SIG-M5 (cell line): ENCODE measurements around the gene WNT8B.

Experiments
- DNase-seq: peaks from one replicate; lab custom pipeline; 2025; lab: John Stamatoyannopoulos, UW

The WNT8B gene, protein sequence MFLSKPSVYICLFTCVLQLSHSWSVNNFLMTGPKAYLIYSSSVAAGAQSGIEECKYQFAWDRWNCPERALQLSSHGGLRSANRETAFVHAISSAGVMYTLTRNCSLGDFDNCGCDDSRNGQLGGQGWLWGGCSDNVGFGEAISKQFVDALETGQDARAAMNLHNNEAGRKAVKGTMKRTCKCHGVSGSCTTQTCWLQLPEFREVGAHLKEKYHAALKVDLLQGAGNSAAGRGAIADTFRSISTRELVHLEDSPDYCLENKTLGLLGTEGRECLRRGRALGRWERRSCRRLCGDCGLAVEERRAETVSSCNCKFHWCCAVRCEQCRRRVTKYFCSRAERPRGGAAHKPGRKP

DNA sequence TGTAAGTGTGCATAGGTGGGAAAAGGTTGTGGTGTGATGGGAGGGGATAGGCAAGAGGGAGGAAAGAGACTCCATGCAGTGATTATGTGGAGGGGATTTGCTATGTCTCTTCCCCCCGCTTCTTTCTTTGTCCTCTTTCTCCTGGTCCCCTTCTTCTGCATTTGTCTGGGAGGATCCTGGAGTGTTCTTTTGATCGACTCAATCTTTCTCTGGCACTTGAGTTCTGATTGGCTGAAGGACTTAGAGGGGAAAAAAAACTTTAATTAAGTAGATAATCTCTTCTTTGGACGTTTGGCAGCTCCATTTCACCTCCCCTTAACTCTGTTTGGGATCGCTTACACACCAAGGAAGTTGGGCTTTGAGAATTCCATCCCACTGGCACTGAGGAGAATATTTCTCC is at the start of gene WNT8B:
Gene WNT8B (plus strand): TSS at position 301 of the 400 bp plus-strand sequence. CDS start 160 bp downstream, outside the sequence.
- DNase-seq = no peak

DNA sequence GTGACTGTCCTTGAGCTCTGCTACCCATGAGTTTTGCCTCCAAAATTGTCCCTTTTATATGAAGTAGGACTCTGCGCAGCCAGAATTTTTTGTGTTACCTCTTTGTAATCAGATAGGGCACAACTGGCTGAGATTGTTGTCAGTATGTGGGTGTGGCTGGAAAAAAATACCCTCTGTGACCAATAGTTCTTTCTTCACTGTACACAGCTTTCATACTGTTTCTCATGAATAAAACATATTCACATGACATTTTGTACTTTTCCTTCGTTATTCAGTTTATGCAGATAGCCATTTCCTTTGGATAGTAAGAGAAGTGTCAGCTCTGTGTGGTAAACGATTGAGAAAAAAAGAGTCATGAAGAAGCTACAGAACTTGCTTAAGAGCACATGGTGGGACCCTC is 49.6 kb upstream of the WNT8B start:
- DNase-seq = no peak

DNA sequence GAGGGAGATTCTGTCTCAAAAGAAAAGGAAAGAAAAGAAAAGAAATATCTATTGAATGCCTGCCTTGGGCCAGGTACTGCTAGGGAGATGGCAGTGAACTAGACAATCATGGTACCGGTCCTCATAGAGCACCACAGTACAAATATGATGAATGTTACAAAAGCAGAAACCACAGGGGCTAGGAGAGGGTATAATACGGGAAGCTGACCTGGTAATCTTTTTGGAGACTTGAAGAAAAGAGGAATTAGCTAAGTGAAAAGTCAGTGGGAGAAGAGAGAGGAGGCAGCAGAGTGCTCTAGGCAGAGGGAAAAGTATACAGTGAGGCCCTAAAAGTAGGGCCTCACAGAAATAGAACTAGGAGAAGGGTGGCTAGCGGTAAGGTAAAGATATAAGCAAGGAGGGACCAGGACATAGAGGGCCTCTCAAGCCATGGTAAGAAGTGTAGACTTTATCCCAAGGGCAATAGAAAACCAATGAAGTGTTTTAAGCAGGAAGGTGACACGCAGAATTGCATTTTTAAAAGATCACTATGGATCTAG is 42.8 kb upstream of the WNT8B start:
- no peak for DNase-seq

DNA sequence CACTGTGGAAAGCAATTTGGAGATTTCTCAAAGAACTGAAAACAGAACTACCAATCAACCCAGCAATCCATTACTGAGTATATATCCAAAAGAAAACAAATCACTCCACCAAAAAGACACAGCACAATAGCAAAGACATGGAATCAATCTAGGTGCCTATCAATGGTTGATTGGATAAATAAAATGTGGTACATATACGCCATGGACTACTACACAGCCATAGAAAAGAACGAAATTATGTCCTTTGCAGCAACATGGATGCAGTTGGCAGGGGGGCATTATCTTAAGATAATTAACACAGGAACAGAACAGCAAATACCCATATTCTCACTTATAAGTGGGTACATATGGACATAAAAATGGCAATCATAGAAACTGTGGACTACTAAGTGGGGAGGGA is 35.4 kb upstream of the WNT8B start:
- no peak for DNase-seq

DNA sequence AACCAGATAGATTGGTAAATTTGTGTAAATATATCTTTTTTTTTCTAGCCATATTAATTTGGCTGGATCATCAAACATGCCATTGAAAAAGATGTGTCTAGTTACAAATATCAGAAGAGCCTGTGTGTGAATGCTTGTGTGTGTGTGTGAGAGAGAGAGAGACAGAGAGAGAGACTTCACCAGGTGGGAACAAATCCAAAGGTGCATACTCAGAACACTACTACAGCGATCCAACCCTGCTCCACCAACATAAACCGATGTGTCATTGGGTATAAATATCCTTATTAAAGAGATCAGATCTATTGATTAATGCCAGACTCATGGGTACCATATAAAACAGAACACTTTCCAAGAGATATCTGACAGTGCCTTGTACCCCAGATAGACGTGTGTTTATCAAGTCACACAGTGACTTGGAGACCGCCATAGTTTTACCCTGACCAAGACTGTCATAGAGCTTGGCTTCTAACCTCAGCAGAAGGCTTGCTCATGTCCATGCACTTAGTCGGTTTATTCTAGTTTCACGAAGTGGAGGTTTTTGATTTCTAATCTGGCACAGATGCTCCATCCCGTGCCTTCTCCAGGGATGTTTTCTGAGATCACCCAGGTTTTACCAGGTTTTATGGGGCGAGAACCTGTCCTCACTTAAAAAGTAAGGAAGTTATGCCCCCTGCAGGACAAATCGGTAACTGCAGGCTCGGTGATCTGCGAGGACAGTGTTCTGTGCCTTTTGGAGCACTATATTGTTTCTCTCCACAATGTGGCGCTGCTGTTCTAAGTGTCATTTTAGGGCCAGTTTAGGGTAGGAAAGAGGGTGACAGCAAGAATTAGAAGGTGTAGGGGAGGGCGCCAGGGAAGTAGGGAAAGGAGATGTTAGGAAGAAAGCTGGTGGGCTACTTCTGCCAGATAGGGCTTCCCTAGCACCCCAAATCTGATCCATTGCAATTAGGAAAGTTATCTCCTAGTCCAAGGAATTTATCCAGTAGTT is 29.3 kb upstream of the WNT8B start:
- peak; percentile 36 for DNase-seq

DNA sequence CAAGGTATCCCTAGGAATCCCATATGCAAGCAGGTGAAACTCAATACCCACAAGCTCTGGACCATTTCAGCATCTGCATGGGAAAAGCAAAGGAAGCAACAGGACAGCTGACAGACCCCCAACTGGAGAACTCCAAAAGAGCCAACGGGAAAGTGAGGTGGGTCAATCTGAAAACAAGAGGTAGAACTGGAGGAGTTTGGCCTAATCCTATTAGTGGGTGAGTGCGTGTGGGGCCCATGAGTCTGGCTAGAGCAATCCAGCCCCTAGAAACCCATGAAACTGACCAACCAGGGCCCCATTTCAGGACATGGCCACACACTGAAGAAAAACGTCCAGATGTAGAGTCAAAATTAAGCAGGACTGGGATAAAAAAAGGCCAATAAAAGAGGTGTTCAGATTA is 26.6 kb upstream of the WNT8B start:
- no peak for DNase-seq

DNA sequence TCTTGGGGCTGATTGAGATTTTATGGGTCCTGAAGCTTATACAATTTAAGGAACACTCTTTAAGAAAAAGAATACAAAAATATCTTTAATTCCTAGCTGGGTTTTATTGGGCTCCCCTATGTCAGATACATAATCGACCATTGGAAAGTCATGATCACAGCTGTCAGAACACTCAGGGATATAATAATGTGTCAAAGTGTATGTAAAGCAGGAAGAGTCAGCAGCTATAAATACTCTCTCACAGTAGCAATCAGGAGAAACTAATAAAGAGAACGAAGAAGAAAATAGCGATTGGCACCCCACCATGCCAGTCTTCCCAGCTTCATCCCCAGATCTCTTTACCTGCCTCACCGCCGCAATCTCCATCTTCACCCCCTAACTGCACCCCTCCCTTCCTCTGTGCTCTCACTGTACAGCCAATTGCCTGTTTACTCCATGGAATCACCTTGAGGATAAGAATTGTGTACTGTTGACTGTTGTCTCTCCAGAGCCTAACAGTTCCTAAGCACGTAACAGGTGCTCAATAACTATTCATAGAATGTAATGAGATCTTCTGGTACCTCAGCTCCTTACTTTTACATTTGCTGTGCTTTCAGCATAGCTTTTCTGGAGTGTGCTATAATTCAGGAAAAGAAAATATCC is 24.0 kb upstream of the WNT8B start:
- DNase-seq = no peak

DNA sequence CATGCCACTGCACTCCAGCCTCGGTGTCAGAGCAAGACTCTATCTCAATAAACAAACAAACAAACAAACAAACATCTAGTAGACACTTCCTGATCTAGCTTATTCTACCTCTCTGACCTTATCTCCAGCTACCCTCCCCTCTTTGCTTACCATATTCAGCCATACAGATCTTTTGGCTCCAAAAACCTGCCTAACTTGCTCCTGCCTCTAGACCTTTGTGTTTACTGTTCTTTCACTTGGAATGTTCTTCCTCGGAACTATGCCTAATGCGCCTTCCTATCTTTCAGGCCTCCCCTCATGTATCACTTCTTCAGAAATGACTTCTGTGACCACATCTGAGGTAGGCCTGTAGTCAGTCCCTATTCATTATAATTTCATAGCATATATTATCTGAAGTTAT is 20.3 kb upstream of the WNT8B start:
- DNase-seq = no peak

DNA sequence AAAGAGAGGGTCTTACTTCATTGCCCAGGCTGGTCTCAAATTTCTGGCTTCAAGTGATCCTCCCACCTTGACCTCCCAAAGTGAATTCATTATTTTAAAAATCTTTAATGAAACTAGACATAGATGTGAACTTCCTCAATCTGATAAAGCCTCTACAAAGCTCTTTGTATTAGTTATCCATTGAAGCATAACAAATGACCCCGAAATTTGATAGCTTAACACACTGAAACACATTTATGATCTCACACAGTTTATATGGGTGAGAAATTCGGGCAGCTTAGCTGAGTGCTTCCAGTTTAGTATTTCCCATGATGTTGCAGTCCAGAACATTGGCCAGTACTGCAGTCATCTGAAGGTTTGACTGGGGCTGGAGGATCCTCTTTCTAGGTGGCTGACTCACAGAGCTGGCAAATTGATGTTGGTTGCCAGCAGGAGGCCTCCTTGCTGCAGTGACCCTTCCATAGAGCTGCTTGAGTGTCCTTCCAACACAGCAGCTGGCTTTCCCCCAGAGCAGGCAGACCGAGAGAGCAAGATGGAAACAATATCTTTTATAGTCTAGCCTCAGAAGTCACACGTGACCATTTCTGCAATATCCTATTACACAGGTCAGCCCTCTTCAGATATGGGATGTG is 16.6 kb upstream of the WNT8B start:
- DNase-seq = no peak

DNA sequence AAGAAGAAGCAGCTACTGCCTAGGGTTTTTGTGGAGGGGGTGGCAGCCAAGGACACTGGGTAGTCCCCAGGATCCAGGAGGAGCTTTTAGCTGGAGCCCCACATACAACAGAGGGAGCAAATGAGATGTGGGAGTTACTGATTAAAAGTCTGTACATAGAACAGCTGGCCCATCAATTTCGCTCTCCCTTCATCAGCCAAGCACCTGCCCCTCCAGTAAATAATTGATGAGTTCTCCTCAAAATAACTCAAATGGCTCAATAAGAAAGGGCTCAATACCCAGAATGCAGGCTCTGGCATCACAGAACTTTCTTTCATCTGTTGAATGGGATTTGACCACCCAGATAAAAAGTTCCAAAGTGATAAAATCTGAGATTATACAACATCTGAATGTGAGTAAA is 15.1 kb upstream of the WNT8B start:
- DNase-seq = no peak

DNA sequence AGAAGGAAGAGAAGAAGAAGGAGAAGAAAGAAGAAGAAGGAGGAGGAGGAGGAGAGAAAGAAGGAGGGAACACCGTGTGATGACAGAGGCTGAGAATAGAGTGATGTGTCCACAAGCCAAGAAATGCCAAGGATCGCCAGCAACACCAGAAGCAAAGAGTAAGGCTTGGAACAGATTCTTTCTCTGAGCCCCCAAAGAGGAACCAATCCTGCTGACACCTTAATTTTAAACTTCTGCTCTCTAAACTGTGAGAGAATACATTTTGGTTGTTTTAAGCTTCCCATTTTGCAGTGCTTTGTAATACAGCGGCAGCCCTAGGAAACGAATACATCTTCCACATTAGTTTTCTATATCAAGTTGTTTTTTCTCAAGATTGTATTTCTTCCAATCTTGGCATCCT is 13.9 kb upstream of the WNT8B start:
- no peak for DNase-seq

DNA sequence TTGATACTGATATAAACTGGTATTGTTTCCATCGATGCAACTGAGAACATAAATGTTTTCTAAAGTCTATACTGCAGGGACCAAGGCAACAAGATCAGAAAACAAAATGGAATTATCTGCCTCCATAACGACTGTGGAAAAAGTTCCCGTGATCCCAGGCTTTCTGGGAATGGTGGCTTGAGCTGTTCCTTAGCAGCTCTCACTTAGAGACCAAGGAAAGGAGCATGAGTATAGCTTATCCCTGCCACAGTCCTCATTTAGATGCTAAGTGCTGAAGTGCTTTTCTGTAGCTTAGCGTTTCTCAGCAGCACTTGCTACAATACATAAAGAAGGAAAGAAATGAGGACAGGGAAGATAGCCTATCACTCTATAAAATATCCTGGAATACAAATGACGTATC is 5.5 kb downstream of the WNT8B start:
- no peak for DNase-seq

DNA sequence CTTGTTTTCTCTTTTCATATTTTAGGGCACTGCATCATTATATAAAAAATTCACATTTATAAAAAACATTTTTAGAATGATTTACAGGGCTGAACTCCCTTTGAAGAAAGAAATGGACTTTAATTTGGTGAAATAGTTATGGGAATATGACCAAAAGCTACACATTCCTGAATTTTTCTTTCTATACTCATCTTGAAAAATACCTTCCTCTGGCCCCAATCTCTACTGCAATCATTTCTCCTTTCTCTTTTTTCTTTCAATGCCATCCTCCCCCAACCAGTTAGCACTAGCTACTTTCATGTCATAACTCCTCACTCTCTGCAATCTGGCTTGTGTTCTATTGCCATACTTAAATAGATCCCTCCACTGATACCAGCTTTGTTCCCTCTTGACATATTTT is 6.2 kb downstream of the WNT8B start:
- no peak for DNase-seq

DNA sequence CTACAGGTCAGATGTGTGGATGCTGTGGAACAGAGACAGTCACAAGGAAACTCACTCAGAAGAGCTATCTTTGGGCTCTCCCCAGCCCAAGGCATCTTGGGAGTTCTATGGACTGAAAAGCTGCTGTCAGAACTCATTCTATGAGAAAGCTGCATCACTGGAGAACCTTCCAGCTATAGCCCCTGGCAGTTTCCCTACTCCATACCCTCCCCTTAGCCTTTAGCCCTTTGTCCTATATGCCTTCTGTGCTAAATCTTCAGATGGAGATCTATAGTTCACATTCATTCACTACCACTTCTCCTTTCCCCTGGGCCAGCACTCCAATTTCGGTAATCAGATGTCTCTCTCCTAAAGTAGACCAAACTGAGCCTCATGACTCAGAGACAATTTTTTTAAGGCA is 6.9 kb downstream of the WNT8B start:
- no peak for DNase-seq

DNA sequence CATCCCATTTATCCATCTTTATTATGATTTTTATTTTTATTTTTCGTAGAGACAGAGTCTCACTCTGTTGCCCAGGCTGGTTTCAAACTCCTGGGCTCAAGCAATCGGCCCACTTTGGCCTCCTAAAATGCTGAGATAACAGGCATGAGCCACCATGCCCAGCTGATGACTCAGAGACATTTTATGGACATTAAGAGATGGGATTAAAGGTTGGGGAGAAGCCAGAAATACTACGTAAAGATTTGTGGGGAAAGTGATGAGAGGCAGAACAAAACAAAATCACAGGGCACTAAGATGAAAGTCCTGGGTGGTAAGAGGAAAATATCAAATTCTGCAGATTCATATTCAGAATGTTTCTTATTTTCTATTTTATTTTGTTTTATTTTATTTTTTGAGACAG is 7.6 kb downstream of the WNT8B start:
- DNase-seq = no peak

DNA sequence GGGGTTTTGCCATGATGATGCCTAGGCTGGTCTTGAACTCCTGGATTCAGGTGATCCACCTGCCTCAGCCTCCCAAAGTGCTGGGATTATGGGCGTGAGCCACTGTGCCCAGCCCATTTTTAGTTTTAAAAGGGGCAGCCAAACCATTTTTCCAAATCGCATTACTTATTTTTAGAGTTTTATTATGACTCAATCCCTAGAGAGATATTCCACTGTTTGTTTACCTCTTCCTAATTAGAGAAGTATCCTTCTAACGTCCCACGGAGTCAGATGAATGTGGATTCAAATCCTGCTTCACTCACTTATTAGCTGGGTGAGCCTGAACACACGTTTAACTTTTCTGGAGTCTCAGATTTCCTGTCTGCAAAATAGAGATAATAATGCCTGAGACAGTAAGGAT is 15.2 kb downstream of the WNT8B start:
- DNase-seq = no peak

DNA sequence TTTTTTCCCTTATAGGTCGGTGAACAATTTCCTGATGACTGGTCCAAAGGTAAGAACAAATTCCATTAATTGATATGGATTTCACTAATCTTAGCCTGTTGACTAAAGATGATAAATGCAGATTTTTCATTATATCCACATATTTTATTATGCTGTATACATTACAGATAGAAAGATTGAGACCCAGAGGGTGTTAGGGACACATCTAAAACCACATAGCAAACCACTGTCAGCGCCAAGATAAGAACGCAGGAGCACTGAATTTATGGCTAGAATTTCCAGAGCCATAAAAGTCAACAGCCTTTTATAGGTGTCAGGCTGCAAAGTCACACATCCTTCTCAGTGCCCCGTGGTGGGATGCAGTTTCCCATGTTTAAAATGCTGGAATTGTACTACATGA is 16.2 kb downstream of the WNT8B start:
- no peak for DNase-seq

DNA sequence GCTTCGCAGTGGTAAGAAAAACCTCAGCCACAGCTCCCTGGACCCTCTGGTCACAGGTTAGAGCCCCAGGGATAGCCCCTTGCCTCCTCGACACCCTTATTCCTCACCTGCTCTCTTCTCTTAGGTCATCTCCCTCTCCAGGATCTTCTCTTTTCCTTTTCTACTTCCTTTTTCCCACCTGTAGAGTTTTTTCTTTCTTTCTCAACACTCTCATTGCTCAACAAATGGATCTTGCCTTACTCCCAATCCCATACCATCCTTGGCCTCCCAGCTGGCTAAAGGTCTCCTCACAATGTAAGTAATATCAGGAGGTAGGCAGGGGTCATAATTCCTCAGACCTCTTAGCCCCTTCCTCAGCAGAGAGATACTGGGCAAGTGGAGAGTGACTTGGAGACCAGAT is 17.2 kb downstream of the WNT8B start:
- DNase-seq = no peak

DNA sequence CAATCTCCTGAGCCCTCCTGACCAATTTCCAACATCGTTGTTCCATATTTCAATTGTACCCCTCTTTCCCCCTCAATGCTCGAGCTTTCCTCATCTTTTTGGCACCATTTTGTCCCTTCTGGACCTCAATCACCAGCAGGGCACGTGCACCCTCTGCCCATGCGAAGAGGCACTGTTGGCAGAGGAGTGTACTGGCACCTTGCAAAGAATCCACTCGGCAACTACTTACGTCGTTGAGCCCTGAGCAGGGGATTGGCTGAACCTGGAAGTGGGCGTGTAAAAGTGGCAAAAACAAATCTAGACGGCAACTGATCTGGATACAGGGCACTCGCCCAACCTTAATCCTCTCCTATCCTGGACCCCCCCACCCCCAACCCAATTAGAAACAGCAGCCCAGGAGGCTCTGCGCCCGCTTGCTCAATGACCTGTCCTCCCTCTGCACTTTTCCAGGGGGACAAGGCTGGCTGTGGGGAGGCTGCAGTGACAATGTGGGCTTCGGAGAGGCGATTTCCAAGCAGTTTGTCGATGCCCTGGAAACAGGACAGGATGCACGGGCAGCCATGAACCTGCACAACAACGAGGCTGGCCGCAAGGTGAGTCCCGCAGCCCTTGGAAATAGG is 18.8 kb downstream of the WNT8B start:
- no peak for DNase-seq

DNA sequence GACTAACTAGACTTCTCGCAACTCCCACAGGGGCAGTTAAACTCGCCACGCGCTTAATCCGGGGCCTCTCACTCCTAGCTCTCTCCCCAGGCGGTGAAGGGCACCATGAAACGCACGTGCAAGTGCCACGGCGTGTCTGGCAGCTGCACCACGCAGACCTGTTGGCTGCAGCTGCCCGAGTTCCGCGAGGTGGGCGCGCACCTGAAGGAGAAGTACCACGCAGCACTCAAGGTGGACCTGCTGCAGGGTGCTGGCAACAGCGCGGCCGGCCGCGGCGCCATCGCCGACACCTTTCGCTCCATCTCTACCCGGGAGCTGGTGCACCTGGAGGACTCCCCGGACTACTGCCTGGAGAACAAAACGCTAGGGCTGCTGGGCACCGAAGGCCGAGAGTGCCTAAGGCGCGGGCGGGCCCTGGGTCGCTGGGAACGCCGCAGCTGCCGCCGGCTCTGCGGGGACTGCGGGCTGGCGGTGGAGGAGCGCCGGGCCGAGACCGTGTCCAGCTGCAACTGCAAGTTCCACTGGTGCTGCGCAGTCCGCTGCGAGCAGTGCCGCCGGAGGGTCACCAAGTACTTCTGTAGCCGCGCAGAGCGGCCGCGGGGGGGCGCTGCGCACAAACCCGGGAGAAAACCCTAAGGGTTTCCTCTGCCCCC is 19.5 kb downstream of the WNT8B start:
- DNase-seq = no peak

DNA sequence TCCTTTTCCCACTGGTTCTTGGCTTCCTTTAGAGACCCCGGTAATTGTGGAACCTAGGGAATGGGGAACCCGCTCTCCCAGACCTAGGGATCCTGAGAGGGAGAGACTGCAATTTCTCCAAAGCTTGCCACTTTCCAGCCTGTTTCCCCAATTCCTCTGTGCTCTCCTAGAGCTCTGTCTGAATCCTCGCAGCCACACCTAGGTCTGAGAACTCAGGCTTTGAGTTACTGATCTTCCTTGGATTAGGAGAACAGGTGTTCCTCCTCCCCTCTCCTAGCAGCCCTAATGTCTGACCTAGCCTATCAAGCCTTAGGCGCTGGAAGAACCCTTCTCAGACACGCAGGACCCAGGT is 20.0 kb downstream of the WNT8B start:
- no peak for DNase-seq
